ENCODE measurements around the gene TRMT10B.

TRMT10B gene

DNA sequence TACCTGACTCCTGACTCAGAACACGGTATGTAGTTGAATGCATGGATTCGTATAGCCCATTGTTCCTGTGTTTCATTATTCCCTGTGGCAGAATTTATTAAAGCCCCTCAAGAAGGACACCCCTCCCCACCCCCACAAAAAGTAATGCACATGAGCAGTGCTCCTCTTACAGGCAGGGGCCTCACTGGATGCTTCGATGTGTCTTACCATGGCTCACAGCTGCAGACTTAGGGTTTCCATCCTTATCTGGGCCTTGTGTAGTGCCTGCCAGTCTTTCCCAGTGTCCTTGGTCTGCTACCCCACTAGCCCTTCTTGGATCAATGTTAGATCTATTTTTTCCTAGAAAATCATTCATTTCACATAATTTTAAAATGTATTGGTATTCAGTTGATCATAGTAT is 16.4 kb downstream of the TRMT10B start:
- Histone ChIP-seq H3K36me3 (replicated peaks) (peaks cover 6% of the 10 kb centered on the region), H3K4me3 (ENCODE audit: low read depth, low read length) (no peak overlapping the region)

DNA sequence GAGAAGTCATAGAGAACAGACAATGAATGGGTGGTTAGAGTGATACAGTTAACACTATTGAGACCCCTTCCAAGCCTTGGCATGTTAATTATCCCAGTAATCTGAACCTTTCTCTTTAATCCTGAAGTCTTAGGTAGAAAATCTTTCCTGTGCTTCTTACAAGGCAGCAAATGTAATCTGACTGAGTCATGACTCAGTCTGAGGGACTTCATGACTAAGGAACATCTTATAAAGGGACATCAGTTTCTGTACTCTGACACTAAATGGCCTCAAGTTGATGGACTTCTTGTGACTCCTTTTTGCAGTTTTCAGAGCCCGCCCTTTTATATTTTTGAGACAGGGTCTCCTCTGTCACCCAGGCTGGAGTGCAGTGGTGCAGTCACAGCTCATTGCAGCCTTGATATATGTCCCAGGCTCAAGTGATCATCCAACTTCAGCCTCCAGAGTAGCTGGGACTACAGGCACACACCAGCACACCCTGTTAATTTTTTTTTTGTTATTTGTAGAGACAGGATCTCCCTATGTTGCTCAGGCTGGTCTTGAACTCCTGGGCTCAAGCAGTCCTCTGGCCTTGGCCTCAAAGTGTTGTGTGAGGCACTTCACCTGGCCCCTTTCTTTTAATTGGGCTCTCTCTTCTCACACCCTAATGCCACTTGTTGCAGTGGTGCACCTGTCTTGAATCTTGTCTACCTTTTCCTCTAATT is 21.8 kb downstream of the TRMT10B start:
- no peak overlapping the region for H3K27ac ChIP-seq
- H3K27me3 ChIP-seq (replicated peaks), result no peaks in the 10 kb centered on the region
- no peak overlapping the region for H3K4me3 ChIP-seq (ENCODE audit: low read depth, low read length)
- DNase-seq, result no peak
- peaks cover 36% of the 10 kb centered on the region for H3K36me3 ChIP-seq (replicated peaks)
- in situ Hi-C loops (cut with HindIII; ENCODE audit: low pct_ligation_motif_present, low sequenced_read_pairs), result no loop called here
- TF ChIP-seq, protein P1, sequence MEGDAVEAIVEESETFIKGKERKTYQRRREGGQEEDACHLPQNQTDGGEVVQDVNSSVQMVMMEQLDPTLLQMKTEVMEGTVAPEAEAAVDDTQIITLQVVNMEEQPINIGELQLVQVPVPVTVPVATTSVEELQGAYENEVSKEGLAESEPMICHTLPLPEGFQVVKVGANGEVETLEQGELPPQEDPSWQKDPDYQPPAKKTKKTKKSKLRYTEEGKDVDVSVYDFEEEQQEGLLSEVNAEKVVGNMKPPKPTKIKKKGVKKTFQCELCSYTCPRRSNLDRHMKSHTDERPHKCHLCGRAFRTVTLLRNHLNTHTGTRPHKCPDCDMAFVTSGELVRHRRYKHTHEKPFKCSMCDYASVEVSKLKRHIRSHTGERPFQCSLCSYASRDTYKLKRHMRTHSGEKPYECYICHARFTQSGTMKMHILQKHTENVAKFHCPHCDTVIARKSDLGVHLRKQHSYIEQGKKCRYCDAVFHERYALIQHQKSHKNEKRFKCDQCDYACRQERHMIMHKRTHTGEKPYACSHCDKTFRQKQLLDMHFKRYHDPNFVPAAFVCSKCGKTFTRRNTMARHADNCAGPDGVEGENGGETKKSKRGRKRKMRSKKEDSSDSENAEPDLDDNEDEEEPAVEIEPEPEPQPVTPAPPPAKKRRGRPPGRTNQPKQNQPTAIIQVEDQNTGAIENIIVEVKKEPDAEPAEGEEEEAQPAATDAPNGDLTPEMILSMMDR (IDR thresholded peaks at IDR 0.05; ENCODE audit: low read depth, low read length, missing control alignments), result no peak

More for the DNA sequence above, 16.4 kb downstream of the TRMT10B start:
- DNase-seq, result no peak
- Histone ChIP-seq H3K27ac (no peak overlapping the region), H3K27me3 (replicated peaks) (no peaks in the 10 kb centered on the region)
- in situ Hi-C loops (cut with HindIII; ENCODE audit: low pct_ligation_motif_present, low sequenced_read_pairs), result no loop called here
- TF ChIP-seq, protein P1 (IDR thresholded peaks at IDR 0.05; ENCODE audit: low read depth, low read length, missing control alignments), result no peak

DNA sequence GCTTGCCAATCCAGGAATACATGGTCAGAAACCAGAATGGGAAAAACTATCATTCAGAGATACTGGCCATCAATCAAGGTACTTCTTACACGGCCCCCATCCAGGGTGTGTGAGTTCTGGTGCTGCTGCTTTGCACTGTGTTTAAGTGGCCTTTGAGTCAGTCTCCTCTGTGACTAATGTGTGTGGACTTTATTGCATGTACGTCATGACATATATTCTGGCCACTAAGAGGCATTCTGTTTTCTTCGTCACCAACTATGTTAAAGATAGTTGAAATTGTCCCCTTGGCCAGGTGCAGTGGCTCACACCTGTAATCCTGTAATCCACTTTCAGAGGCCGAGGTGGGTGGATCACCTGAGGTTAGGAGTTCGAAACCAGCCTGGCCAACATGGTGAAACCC is 22.7 kb downstream of the TRMT10B start:
- H3K36me3 ChIP-seq (replicated peaks), result peaks cover 43% of the 10 kb centered on the region
- H3K27ac ChIP-seq, result peak overlapping the region; percentile 42
- in situ Hi-C loops (cut with HindIII; ENCODE audit: low pct_ligation_motif_present, low sequenced_read_pairs), result no loop called here
- no peaks in the 10 kb centered on the region for H3K27me3 ChIP-seq (replicated peaks)
- H3K4me3 ChIP-seq (ENCODE audit: low read depth, low read length), result no peak overlapping the region
- DNase-seq, result peak; percentile 73
- TF ChIP-seq, protein P1 (IDR thresholded peaks at IDR 0.05; ENCODE audit: low read depth, low read length, missing control alignments), result no peak

DNA sequence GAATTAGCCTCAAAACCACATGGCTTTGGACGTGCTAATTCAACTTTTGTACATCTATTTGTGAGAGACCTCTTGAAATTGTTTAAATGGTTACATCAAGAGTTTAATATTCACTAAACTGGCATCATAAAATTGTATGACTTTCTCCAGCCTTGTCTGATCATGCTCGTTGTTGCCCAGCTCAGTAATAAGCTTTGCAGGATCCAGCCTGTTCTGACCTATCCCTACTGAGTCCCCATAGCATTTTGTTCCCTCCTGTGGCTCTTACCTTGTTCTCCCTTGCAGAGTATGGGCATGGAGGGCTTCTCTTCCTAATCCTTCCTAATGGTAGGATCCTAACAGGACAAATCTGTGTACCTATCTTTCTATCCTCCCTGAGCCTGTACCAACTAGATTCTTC is 24.9 kb downstream of the TRMT10B start:
- no peak for DNase-seq
- in situ Hi-C loops (cut with HindIII; ENCODE audit: low pct_ligation_motif_present, low sequenced_read_pairs), result no loop called here
- Histone ChIP-seq H3K36me3 (replicated peaks) (peaks cover 52% of the 10 kb centered on the region), H3K27me3 (replicated peaks) (no peaks in the 10 kb centered on the region), H3K4me3 (ENCODE audit: low read depth, low read length) (no peak overlapping the region), H3K27ac (no peak overlapping the region)
- TF ChIP-seq, protein P1 (IDR thresholded peaks at IDR 0.05; ENCODE audit: low read depth, low read length, missing control alignments), result no peak

DNA sequence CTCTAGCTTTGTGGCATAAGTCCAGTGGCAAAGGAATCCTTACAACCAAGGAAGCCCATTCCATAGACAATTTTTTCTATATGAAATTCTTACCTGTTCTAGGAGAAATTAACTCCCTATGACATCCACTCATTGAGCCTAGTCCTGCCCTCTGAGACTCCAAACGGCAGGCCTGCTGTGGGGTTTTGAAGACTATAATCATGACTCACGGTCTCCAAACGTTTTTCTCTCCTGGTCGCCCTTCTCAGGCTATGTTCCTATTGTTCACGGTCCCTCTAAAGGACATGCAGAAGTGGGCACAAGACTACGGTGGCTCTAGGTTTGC is 30.6 kb downstream of the TRMT10B start:
- in situ Hi-C loops (cut with HindIII; ENCODE audit: low pct_ligation_motif_present, low sequenced_read_pairs), result no loop called here
- Histone ChIP-seq H3K27ac (peak overlapping the region; percentile 59), H3K4me3 (ENCODE audit: low read depth, low read length) (peak overlapping the region; percentile 93), H3K27me3 (replicated peaks) (no peaks in the 10 kb centered on the region), H3K36me3 (replicated peaks) (peaks cover 28% of the 10 kb centered on the region)
- TF ChIP-seq, protein P1 (IDR thresholded peaks at IDR 0.05; ENCODE audit: low read depth, low read length, missing control alignments), result no peak
- no peak for DNase-seq

Data from brain microvascular endothelial cell (primary cell).